ENCODE measurements around the gene HIVEP2. TPM values are rescaled to one million over a fixed set of nuclear protein-coding genes. Genes with fewer than 3 reads are reported as not detected.

HIVEP2 gene
- total RNA-seq, 2 donors from 2014 or later = 25.8 to 30.8 TPM

DNA sequence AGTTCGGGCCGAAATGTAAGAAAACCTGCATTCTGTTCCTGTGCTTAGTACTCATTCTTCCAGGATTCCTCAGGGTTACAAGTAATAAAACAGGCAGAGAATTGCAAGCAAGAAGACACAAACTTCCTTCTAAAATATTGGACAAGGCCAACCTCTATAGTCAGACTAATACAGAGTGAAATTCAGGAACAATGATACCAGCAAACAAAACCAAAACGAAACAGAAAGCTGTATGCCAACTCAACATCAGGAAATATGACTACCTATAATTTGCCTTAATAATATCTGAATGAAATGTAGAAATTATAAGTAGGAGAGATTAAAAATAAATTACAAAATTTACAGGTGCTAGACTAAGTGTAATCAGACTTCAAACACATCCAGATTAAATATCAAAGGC lies 238.8 kb downstream of the HIVEP2 start:
- no peaks in the 10 kb centered on the region for H3K36me3 Mint-ChIP-seq (ENCODE audit: insufficient read depth in 2 of 2)
- H3K27ac Mint-ChIP-seq = no peak overlapping the region

DNA sequence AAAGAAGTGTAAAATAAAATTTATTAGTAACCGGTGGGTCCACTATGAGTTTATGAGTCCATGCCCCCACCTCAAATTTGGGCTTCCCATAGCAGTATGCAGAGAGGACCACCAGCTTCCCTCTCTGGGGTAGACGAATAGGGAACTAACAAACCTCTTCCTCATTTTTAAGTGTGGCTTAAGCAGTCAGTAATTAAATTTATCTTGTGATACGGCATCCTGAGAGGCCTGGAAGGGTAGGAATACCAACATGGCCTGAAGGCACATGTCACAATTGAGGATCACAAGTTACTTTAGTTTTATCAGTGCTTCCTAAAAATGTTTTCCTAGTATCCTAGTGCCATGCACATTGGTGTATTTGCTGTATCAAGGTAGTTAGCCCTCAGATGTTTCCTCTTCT lies 239.9 kb downstream of the HIVEP2 start:
- no peak for DNase-seq
- ATAC-seq (replicated peaks in 1 of 2) = no peak
- no peak overlapping the region for H3K27ac Mint-ChIP-seq
- no peaks in the 10 kb centered on the region for H3K27me3 Mint-ChIP-seq (ENCODE audit: low read depth)
- no peaks in the 10 kb centered on the region for H3K36me3 Mint-ChIP-seq (ENCODE audit: insufficient read depth in 2 of 2)
- peaks cover 2 to 5% of the 10 kb centered on the region in 2 donors for H3K9me3 Mint-ChIP-seq
- H3K4me3 Mint-ChIP-seq = no peak overlapping the region
- H3K4me1 Mint-ChIP-seq (ENCODE audit: low read depth) = peaks cover 25% of the 10 kb centered on the region

More for the DNA sequence above, 238.8 kb downstream of the HIVEP2 start:
- H3K4me1 Mint-ChIP-seq (ENCODE audit: low read depth) = peaks cover 25% of the 10 kb centered on the region
- H3K4me3 Mint-ChIP-seq = peak overlapping the region in 1 of 2 donors; percentile 1
- H3K27me3 Mint-ChIP-seq (ENCODE audit: low read depth) = no peaks in the 10 kb centered on the region
- no peak for ATAC-seq (replicated peaks in 1 of 2)
- H3K9me3 Mint-ChIP-seq = peaks cover 3 to 6% of the 10 kb centered on the region in 2 donors
- DNase-seq = no peak

DNA sequence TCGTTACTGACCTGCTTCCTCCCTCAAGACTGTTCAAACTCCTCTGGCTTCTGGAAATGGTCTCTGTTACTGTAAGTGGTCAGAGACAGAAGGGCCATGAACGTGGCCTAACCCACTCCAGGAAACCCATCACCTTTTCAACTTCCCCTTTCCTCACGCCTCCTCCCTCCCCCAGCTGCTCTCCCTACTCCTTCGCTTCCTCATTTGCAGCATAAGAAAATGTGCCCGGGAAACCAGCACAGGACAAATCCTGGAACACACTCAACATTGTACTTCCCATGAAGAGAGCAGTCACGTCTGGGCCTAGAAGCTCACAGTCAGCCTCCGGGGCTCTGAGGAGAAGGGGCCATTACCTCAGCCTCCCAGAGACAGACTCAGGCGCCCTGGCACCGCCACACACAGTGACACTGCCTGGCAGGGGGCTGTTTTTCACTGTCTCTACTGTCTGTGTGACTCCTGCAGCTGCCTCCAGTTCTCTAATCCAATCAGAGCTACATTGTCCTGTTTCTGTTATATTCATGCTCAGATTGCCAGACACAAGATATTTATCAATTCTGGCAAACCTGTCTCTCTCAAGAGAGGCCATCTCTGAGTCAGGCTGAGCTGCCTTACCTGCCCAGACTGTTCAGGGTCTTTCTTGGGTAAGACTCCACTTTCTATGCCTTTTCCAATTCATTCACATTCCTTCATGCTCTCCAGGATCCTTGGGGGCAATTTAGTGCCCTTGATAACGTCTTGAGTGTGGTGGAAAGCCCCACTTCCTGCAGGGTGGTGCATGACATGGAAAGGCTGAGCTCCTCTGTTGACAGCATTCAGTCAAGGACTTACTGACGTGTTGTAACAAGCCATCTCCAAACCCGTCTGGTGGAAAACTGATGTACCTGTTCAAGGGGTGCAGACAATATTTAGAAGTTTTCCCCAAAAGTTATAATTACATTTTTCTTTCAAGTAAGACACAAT lies 242.2 kb downstream of the HIVEP2 start:
- Mint-ChIP-seq H3K9me3 (peaks cover 0 to 8% of the 10 kb centered on the region in 2 donors), H3K27me3 (ENCODE audit: low read depth) (no peaks in the 10 kb centered on the region), H3K27ac (no peak overlapping the region), H3K36me3 (ENCODE audit: insufficient read depth in 2 of 2) (no peaks in the 10 kb centered on the region), H3K4me1 (ENCODE audit: low read depth) (peaks cover 41% of the 10 kb centered on the region), H3K4me3 (no peak overlapping the region)
- DNase-seq (no peak), ATAC-seq (replicated peaks in 1 of 2) (no peak)

Other genes with a start within 250 kb of the HIVEP2 start
- 10 to 100 TPM; 23.8 to 28.2 TPM for gene AIG1, start 115.7 kb upstream of the HIVEP2 start, total RNA-seq

Data from activated T-cell treated with anti-CD3 and anti-CD28 coated beads, Interleukin-2, amount 50 U/mL, for 72 hours (primary cell).